Adrenal gland (tissue), 12 donors: Measurements from ENCODE around the gene MIA3. TPM values are rescaled to one million over a fixed set of nuclear protein-coding genes. Genes with fewer than 3 reads are reported as not detected.

Experiments used
- DNase-seq, 7 donors: peaks; one replicate each; pipeline ENCODE4 v3.0.0-alpha.2; 2019 to 2020
- H3K27ac ChIP-seq, 5 donors: fragments of 200-600 bp; sonication (generic) in 4 of 5; 1 replicate in 3 of 5; 2 replicates in 2 of 5; pipeline versions ENCODE4 v1.5.1 to v1.8.0; 2016 to 2020; ENCODE audit warnings: mild to moderate bottlenecking in 1 of 5
- H3K27me3 ChIP-seq: fragments of 200-600 bp; 2 replicates; pipeline ENCODE4 v1.8.0; 2021
- H3K36me3 ChIP-seq, 2 donors: fragments of 200-600 bp; replicated peaks in 1 of 2; 1 replicate in 1 of 2; 2 replicates in 1 of 2; pipeline versions ENCODE4 v1.5.1 to v1.8.0; 2018 to 2022
- H3K4me1 ChIP-seq, 2 donors: fragments of 200-600 bp; replicated peaks in 1 of 2; 1 replicate in 1 of 2; 2 replicates in 1 of 2; pipeline versions ENCODE4 v1.5.1 to v1.8.0; 2018 to 2021
- H3K4me3 ChIP-seq, 4 donors: fragments of 200-600 bp; sonication (generic) in 3 of 4; one replicate each; pipeline ENCODE4 v1.5.1; 2016 to 2018
- H3K9me3 ChIP-seq, 3 donors: fragments of 200-600 bp; sonication (generic) in 1 of 3; replicated peaks in 1 of 3; 1 replicate in 2 of 3; 2 replicates in 1 of 3; pipeline versions ENCODE4 v1.5.1 to v1.8.0; 2016 to 2021
- POLR2A ChIP-seq, 2 donors: fragments of 450-650 bp; IDR thresholded peaks; one replicate each; pipeline ENCODE4 v1.6.1; 2017; ENCODE audit warnings: antibody characterized with exemption in 2 of 2, mild to moderate bottlenecking in 2 of 2, moderate library complexity in 1 of 2
- WGBS, 4 donors: extraction: QIAGEN DNeasy Blood & Tissue Kit in 2 of 4; methylation state at CpG; one replicate each; pipeline versions ENCODE4 v1.1.5 to v1.1.7; 2013 to 2017; 5-methylcytosine and 5-hydroxymethylcytosine counted together
- intact Hi-C, 2 donors: fragments of 100-400 bp; cut with DNase I; formaldehyde crosslinking; loops; one replicate each; pipeline versions ENCODE4 v1.14.1 to v1.15.0; 2022 to 2023
- polyA plus RNA-seq, 3 donors: library from polyadenylated mRNA; stranded (reverse); fragments of 200-250 nt in 2 of 3; fragments of 350-450 nt in 1 of 3; fragmentation: Illumina TruSeq in 1 of 3; extraction: RNeasy Lipid Tissue Mini Kit (QIAGEN cat#74804) in 1 of 3; gene quantifications; one replicate each; pipeline ENCODE4 v1.2.3, GENCODE V29; 2013 to 2014
- total RNA-seq, 9 donors: library from RNA; depleted of rRNA in 4 of 9; stranded (reverse); fragments of >200 nt in 4 of 9; fragments of 120-200 nt in 1 of 9; fragmentation: NEBNext Ultra II Directional in 1 of 9; extraction: Animal tissue kit (Norgen Biotek cat#: 25700) in 1 of 9; gene quantifications; one replicate each; pipeline versions ENCODE4 v1.1.0 to v1.2.4, GENCODE V29; 2013 to 2023
- TF ChIP-seq, protein P1 (sequence below), 6 experiments: fragments of 450-650 bp in 4 of 6; fragments of 200-600 bp in 2 of 6; sonication (generic) in 1 of 6; IDR thresholded peaks; 1 replicate in 5 of 6; 2 replicates in 1 of 6; pipeline versions ENCODE4 v1.5.1 to v1.8.0; 2016 to 2021; ENCODE audit warnings: antibody characterized with exemption in 6 of 6, mild to moderate bottlenecking in 2 of 6, moderate library complexity in 1 of 6
- donor health status: healthy with polysubstance abuse.
- donor health status: Bipolar disorder and iron deficiency.
- donor health status: DM: yes; HTN: yes; CAD: no.
- donor health status: DM: no; HTN: no; CAD: no.
- donor health status: DM: no; HTN: no; CAD: no.
- donor health status: DM: yes; HTN: yes; CAD: no.

The MIA3 gene
- total and polyA plus RNA-seq, 12 donors: 33.1 to 146 (median 65.9) TPM

DNA sequence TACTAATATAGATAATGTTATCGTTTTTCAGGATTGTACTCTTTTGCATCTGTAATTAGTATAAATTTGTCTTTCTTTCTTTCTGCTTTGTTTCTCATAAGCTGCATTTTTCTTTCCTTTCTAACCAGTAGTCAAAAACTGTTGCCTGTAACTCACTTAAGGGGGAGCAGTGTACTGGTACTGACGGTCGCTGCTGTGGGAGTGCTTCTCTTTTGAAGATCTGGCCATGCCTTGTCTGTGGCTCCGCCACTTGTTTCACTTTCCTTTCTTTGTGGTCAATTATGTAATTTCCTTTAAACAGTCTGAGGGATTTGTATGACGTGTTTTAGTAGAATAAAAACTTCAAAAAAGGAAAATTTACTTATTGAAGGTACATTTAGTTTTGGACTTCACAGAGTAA lies 37.0 kb downstream of the MIA3 start:
- peak overlapping the region in 3 of 5 donors; percentile 27 to 67 (median 50) for H3K27ac ChIP-seq
- no peak for TF ChIP-seq POLR2A (IDR thresholded peaks at IDR 0.05)
- TF ChIP-seq, protein P1, sequence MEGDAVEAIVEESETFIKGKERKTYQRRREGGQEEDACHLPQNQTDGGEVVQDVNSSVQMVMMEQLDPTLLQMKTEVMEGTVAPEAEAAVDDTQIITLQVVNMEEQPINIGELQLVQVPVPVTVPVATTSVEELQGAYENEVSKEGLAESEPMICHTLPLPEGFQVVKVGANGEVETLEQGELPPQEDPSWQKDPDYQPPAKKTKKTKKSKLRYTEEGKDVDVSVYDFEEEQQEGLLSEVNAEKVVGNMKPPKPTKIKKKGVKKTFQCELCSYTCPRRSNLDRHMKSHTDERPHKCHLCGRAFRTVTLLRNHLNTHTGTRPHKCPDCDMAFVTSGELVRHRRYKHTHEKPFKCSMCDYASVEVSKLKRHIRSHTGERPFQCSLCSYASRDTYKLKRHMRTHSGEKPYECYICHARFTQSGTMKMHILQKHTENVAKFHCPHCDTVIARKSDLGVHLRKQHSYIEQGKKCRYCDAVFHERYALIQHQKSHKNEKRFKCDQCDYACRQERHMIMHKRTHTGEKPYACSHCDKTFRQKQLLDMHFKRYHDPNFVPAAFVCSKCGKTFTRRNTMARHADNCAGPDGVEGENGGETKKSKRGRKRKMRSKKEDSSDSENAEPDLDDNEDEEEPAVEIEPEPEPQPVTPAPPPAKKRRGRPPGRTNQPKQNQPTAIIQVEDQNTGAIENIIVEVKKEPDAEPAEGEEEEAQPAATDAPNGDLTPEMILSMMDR (IDR thresholded peaks at IDR 0.05): no peak
- no peaks in the 10 kb centered on the region for H3K27me3 ChIP-seq
- peaks cover 0 to 10% of the 10 kb centered on the region in 2 donors for H3K4me1 ChIP-seq
- intact Hi-C loops: loop anchor here in 1 of 2 donors (10.0 kb wide), 1 partner anchor 60 kb away; the partner anchor contains the start of genes AIDA and BROX
- H3K9me3 ChIP-seq: no peaks in the 10 kb centered on the region
- peaks cover 7 to 75% of the 10 kb centered on the region in 2 donors for H3K36me3 ChIP-seq
- WGBS, 4 donors: 44 to 52% (median 47%) methylated on average over 5 of the region's 5 CpGs
- H3K4me3 ChIP-seq: no peak overlapping the region
- peak in 6 of 7 donors; percentile 30 to 73 (median 50) for DNase-seq

- Histone ChIP-seq H3K4me3 (no peak overlapping the region), H3K27me3 (no peaks in the 10 kb centered on the region), H3K9me3 (no peaks in the 10 kb centered on the region), H3K27ac (no peak overlapping the region), H3K4me1 (peaks cover 0 to 10% of the 10 kb centered on the region in 2 donors), H3K36me3 (peaks cover 7 to 75% of the 10 kb centered on the region in 2 donors)
- TF ChIP-seq, protein P1 (IDR thresholded peaks at IDR 0.05): no peak
- TF ChIP-seq POLR2A (IDR thresholded peaks at IDR 0.05): no peak
- intact Hi-C loops: loop anchor here in 1 of 2 donors (10.0 kb wide), 1 partner anchor 58 kb away; the partner anchor contains the start of genes AIDA and BROX
- WGBS, 4 donors: 93 to 98% (median 96%) methylated on average over 2 of the region's 2 CpGs
- DNase-seq: no peak
These were observed 38.7 kb downstream of the MIA3 start for GRCh38 chr1:222656391-222657155.

DNA sequence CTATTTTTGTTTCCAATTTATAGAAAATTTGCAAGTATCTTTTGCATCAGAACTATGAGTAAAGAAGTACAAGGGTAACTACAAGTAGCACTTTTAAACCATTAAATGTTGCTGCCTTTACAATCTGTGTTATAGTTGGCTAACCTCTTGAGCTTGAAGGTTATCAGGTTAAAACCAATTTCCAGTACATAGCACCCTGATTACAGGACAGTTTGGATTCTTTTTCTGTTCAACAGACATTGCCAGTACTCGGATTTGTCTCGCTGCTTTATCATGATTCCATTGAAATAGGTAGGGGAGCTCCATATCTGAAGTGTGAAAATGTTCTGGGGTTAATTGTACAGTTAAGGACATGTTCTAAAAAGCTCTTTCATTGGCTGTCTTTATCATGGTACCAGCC lies 40.0 kb downstream of the MIA3 start:
- intact Hi-C loops: loop anchor here in 1 of 2 donors (10.0 kb wide), 1 partner anchor 57 kb away; the partner anchor contains the start of genes AIDA and BROX
- TF ChIP-seq, protein P1 (IDR thresholded peaks at IDR 0.05): no peak
- no peak for TF ChIP-seq POLR2A (IDR thresholded peaks at IDR 0.05)
- Histone ChIP-seq H3K27me3 (no peaks in the 10 kb centered on the region), H3K36me3 (peaks cover 7 to 76% of the 10 kb centered on the region in 2 donors), H3K4me3 (no peak overlapping the region), H3K4me1 (peaks cover 0 to 10% of the 10 kb centered on the region in 2 donors), H3K27ac (no peak overlapping the region), H3K9me3 (no peaks in the 10 kb centered on the region)
- WGBS, 4 donors: 74 to 98% (median 85%) methylated on average over 2 of the region's 2 CpGs
- no peak for DNase-seq

DNA sequence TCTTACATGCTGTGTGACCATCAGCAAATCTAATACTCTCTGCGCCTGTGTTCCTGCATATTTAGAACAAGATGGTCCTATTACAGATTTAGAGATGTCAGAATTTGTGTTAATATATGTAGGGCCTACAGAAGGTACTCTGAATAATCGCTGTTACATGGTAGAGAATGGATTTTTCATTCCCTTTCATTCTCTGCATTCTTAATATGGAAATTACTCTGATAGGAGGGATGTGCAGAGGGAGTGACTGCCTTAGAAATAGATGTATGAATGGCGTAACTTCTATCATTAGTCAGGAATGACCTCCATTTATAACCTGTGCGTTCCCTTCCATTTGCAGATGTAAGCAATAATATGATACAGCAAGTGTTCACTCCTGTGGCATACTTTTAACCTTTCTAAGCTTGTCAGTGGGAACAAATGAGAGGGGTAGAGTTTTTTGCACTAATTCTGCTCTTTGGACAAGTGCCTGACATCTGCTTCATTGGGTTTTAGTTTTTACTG lies 45.6 kb downstream of the MIA3 start:
- WGBS, 4 donors: 92 to 97% (median 95%) methylated on average over 4 of the region's 4 CpGs
- H3K27me3 ChIP-seq: no peaks in the 10 kb centered on the region
- intact Hi-C loops: no loop called here
- TF ChIP-seq, protein P1 (IDR thresholded peaks at IDR 0.05): no peak
- TF ChIP-seq POLR2A (IDR thresholded peaks at IDR 0.05): no peak
- no peak overlapping the region for H3K27ac ChIP-seq
- no peak overlapping the region for H3K4me3 ChIP-seq
- H3K4me1 ChIP-seq: no peaks in the 10 kb centered on the region
- peaks cover 0 to 93% of the 10 kb centered on the region in 2 donors for H3K36me3 ChIP-seq
- H3K9me3 ChIP-seq: no peaks in the 10 kb centered on the region
- no peak for DNase-seq
